ENCODE results near the gene XPR1.

DNA sequence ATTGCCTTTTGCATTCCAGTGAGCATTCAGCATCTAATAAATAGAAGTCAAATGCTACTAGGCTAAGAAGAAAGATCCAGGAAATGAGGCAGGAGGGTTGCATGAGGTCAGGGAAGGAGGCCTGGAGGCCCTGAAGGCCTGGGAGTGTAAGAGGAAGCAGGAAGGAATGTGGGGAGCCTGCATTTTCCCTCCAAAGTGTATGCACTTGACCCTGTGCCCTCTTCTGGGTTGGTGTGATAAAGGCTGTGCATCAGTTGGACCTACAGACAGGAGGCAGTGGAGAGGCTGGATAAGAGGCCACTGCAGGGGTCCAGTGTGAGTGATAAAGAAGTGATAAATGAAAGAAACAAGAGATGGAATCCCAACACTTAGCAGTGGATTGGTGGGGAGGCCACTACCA lies 301.3 kb downstream of the XPR1 start:
- TF ChIP-seq CTCF (IDR thresholded peaks at IDR 0.05; ENCODE audit: insufficient read depth, low read length, poor library complexity, severe bottlenecking) = no peak
- TF ChIP-seq EZH2phosphoT487 (conservative IDR thresholded peaks at IDR 0.05; ENCODE audit: low read length) = no peak
